ENCODE data around the gene PEX10.

The PEX10 gene

GRCh38 chr1:2455757-2456156 lies 43.4 kb upstream of the PEX10 start:
- DNase-seq (ENCODE audit: low read depth): peak; percentile 15
- TF ChIP-seq, protein P1, sequence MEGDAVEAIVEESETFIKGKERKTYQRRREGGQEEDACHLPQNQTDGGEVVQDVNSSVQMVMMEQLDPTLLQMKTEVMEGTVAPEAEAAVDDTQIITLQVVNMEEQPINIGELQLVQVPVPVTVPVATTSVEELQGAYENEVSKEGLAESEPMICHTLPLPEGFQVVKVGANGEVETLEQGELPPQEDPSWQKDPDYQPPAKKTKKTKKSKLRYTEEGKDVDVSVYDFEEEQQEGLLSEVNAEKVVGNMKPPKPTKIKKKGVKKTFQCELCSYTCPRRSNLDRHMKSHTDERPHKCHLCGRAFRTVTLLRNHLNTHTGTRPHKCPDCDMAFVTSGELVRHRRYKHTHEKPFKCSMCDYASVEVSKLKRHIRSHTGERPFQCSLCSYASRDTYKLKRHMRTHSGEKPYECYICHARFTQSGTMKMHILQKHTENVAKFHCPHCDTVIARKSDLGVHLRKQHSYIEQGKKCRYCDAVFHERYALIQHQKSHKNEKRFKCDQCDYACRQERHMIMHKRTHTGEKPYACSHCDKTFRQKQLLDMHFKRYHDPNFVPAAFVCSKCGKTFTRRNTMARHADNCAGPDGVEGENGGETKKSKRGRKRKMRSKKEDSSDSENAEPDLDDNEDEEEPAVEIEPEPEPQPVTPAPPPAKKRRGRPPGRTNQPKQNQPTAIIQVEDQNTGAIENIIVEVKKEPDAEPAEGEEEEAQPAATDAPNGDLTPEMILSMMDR (conservative IDR thresholded peaks at IDR 0.05; ENCODE audit: control insufficient read depth, insufficient read depth, low read depth, low read length): no peak
- H3K4me3 ChIP-seq (ENCODE audit: control insufficient read depth, low read depth, low read length): no peak overlapping the region

- DNase-seq (ENCODE audit: low read depth): no peak
- H3K4me3 ChIP-seq (ENCODE audit: control insufficient read depth, low read depth, low read length): no peak overlapping the region
- TF ChIP-seq, protein P1 (conservative IDR thresholded peaks at IDR 0.05; ENCODE audit: control insufficient read depth, insufficient read depth, low read depth, low read length): no peak
Observed at GRCh38 chr1:2454227-2454626, 41.9 kb upstream of the PEX10 start.

DNA sequence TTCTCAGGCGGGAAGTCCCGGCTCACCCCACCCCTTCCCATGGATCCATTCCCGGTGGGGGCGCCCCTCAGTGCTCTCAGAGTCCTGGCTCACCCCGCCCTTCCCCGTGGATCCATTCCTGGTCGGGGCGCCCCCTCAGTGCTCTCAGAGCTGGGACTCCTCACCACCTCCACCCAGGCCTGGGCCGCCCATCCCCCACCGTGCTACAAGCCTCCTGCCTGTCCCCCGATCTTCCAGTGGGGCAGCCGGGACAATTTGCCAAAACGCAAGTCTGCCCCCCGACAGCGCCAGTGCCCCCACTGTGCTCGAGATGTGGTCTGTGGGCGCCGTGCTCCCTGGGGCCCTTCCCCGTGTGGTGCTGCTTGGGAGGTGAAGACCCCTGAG lies 40.6 kb upstream of the PEX10 start:
- DNase-seq (ENCODE audit: low read depth): no peak
- H3K4me3 ChIP-seq (ENCODE audit: control insufficient read depth, low read depth, low read length): no peak overlapping the region
- TF ChIP-seq, protein P1 (conservative IDR thresholded peaks at IDR 0.05; ENCODE audit: control insufficient read depth, insufficient read depth, low read depth, low read length): no peak

GRCh38 chr1:2452201-2452931 lies 40.0 kb upstream of the PEX10 start:
- TF ChIP-seq, protein P1 (conservative IDR thresholded peaks at IDR 0.05; ENCODE audit: control insufficient read depth, insufficient read depth, low read depth, low read length): no peak
- no peak overlapping the region for H3K4me3 ChIP-seq (ENCODE audit: control insufficient read depth, low read depth, low read length)
- DNase-seq (ENCODE audit: low read depth): peak; percentile 16

DNA sequence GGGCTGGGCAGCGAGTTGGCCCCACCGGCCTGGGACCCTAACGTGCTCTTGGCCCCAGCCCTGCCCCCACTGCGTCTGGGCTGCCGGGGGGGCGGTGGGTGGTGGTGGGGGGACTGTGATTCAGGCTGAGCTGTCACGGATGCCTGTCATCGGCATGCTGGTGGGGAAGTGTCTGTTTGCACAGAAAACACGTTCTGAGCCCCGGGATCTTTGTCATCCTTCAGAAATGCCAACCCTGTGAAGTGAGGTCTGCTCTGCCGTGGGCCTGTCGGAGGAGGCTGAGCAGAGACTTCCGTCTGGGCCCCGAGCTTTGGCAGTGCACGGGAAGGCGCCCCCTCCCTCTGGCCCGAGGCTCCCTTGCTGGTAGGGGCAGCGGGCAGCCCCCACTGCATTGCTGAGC lies 39.4 kb upstream of the PEX10 start:
- TF ChIP-seq, protein P1 (conservative IDR thresholded peaks at IDR 0.05; ENCODE audit: control insufficient read depth, insufficient read depth, low read depth, low read length): no peak
- DNase-seq (ENCODE audit: low read depth): peak; percentile 84
- H3K4me3 ChIP-seq (ENCODE audit: control insufficient read depth, low read depth, low read length): no peak overlapping the region

DNA sequence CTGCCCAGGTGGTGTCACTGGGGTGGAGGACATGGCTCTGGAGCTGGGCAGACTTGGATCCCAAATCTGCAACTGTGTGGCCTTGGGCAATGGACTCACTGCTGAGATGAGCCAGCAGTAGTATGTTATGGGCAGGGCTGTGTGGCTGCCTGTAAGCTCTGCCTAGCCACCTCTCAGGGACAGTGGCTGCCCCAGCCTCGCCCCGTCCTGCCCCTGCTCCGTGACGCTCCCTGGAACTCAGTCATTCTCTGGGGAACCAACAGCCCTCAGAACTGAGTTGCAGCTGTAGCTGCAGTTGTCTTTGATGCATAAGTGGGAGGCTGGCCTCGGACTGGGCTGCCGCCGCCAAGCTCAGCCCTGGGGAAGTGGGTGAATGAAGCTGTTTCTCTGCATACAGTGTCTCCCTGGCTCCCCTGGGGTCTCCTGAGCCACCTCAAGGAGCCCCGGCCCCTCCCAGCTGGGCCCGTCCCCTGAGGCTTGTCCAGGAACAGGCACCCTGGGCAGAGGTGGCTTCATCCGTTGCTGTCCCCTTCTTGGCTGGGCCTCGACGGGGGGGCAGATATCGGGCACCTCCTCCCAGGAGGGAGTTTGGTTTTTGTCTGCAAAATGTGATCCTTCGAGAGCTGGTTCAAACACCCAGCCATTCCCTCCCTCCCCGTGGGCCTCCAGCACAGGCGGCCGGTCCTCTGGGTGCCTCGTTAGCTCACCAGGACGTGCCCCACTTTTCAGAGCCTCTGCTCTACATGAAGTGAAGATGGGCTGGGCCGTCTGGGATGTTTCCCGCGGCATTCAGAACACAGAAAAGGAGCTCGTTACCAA lies 37.5 kb upstream of the PEX10 start:
- DNase-seq (ENCODE audit: low read depth): no peak
- no peak overlapping the region for H3K4me3 ChIP-seq (ENCODE audit: control insufficient read depth, low read depth, low read length)
- TF ChIP-seq, protein P1 (conservative IDR thresholded peaks at IDR 0.05; ENCODE audit: control insufficient read depth, insufficient read depth, low read depth, low read length): no peak
